Vagina (tissue), 2 donors: Measurements from ENCODE around the gene DCC. TPM values are rescaled to one million over a fixed set of nuclear protein-coding genes. Genes with fewer than 3 reads are reported as not detected.
"Not testable (repeated sequence)": the region's sequence is repeated elsewhere in the genome, so short reads cannot be mapped to it uniquely, and the experiment has no call there.

Source experiments
- DNase-seq, 2 donors: peaks; one replicate each; pipeline ENCODE4 v3.0.0-alpha.2; 2017; ENCODE audit errors: extremely low spot score in 2 of 2
- H3K27ac ChIP-seq: fragments of 200-600 bp; sonication (generic); one replicate; pipeline ENCODE4 v1.5.1; 2019
- H3K27me3 ChIP-seq: fragments of 200-600 bp; sonication (generic); one replicate; pipeline ENCODE4 v1.5.1; 2019
- H3K36me3 ChIP-seq, 2 donors: fragments of 200-600 bp; sonication (generic); one replicate each; pipeline ENCODE4 v1.5.1; 2017 to 2019
- H3K4me1 ChIP-seq: fragments of 200-600 bp; sonication (generic); one replicate; pipeline ENCODE4 v1.5.1; 2019
- H3K4me3 ChIP-seq, 2 donors: fragments of 200-600 bp; sonication (generic); 1 replicate in 1 of 2; 2 replicates in 1 of 2; pipeline ENCODE4 v1.5.1; 2016 to 2019
- H3K9me3 ChIP-seq: fragments of 200-600 bp; sonication (generic); one replicate; pipeline ENCODE4 v1.5.1; 2019
- POLR2A ChIP-seq, 2 donors: fragments of 450-650 bp; IDR thresholded peaks; one replicate each; pipeline ENCODE4 v1.6.1; 2017; ENCODE audit warnings: antibody characterized with exemption in 2 of 2, mild to moderate bottlenecking in 2 of 2, moderate library complexity in 2 of 2
- POLR2AphosphoS5 ChIP-seq, 2 donors: sonication (generic); formaldehyde crosslinking; IDR thresholded peaks; one replicate each; pipeline ENCODE4 v1.9.0; 2017; ENCODE audit warnings: antibody characterized with exemption in 2 of 2, mild to moderate bottlenecking in 2 of 2, low read depth in 1 of 2; ENCODE audit not compliant: insufficient read depth in 1 of 2
- intact Hi-C: fragments of 100-400 bp; cut with DNase I; formaldehyde crosslinking; loops from one replicate; pipeline ENCODE4 v1.15.1; 2023
- total RNA-seq: library from RNA; depleted of rRNA; stranded (reverse); fragments of >200 nt; gene quantifications from one replicate; pipeline ENCODE4 v1.2.3, GENCODE V29; 2016
- TF ChIP-seq, protein P1 (sequence below), 3 experiments: fragments of 450-650 bp in 2 of 3; fragments of 200-600 bp in 1 of 3; sonication (generic) in 1 of 3; IDR thresholded peaks; one replicate each; pipeline ENCODE4 v1.5.1; 2017 to 2019; ENCODE audit warnings: antibody characterized with exemption in 3 of 3, mild to moderate bottlenecking in 2 of 3, moderate library complexity in 2 of 3

The DCC gene
- total RNA-seq, 1 donor from 2014 or later = not detected

DNA sequence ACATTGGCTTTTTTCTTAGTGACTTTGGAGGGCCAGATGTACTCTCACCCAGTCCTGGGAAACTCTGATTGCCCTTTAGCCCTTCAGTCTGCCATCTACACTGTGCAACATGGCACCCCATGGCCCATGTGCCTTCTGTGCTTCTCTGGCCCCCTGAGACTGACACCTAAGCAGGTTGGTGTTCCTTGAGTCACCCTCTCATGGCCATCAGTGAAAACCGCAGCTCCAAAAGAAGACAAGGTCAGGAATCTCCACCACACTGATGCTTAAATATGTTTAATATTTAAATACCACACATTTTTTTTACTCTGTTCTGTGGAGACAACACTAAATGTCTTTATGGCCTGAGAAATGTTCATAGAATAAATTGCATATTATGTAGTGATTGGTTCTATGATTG lies 23.9 kb downstream of the DCC start:
- intact Hi-C loops = no loop called here
- no peaks in the 10 kb centered on the region for H3K4me1 ChIP-seq
- no peaks in the 10 kb centered on the region for H3K36me3 ChIP-seq
- TF ChIP-seq, protein P1, sequence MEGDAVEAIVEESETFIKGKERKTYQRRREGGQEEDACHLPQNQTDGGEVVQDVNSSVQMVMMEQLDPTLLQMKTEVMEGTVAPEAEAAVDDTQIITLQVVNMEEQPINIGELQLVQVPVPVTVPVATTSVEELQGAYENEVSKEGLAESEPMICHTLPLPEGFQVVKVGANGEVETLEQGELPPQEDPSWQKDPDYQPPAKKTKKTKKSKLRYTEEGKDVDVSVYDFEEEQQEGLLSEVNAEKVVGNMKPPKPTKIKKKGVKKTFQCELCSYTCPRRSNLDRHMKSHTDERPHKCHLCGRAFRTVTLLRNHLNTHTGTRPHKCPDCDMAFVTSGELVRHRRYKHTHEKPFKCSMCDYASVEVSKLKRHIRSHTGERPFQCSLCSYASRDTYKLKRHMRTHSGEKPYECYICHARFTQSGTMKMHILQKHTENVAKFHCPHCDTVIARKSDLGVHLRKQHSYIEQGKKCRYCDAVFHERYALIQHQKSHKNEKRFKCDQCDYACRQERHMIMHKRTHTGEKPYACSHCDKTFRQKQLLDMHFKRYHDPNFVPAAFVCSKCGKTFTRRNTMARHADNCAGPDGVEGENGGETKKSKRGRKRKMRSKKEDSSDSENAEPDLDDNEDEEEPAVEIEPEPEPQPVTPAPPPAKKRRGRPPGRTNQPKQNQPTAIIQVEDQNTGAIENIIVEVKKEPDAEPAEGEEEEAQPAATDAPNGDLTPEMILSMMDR (IDR thresholded peaks at IDR 0.05) = no peak
- TF ChIP-seq POLR2AphosphoS5 (IDR thresholded peaks at IDR 0.05; ENCODE audit: insufficient read depth in 1 of 2, low read depth in 1 of 2) = no peak
- no peak for TF ChIP-seq POLR2A (IDR thresholded peaks at IDR 0.05)
- no peak overlapping the region for H3K27ac ChIP-seq
- no peak overlapping the region for H3K4me3 ChIP-seq
- H3K9me3 ChIP-seq = no peaks in the 10 kb centered on the region
- no peaks in the 10 kb centered on the region for H3K27me3 ChIP-seq
- no peak for DNase-seq

DNA sequence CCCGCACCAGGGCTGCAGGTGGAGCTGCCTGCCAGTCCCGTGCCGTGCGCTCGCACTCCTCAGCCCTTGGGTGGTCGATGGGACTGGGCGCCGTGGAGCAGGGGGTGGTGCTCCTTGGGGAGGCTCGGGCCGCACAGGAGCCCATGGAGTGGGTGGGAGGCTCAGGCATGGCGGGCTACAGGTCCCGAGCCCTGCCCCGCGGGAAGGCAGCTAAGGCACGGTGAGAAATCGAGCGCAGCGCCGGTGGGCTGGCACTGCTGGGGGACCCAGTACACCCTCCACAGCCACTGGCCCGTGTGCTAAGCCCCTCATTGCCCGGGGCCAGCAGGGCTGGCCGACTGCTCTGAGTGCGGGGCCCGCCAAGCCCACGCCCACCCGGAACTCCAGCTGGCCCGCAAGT lies 26.9 kb downstream of the DCC start:
- H3K4me1 ChIP-seq, H3K4me3 ChIP-seq, intact Hi-C loops, H3K27ac ChIP-seq, H3K36me3 ChIP-seq, H3K27me3 ChIP-seq, H3K9me3 ChIP-seq, DNase-seq: not testable (repeated sequence)

DNA sequence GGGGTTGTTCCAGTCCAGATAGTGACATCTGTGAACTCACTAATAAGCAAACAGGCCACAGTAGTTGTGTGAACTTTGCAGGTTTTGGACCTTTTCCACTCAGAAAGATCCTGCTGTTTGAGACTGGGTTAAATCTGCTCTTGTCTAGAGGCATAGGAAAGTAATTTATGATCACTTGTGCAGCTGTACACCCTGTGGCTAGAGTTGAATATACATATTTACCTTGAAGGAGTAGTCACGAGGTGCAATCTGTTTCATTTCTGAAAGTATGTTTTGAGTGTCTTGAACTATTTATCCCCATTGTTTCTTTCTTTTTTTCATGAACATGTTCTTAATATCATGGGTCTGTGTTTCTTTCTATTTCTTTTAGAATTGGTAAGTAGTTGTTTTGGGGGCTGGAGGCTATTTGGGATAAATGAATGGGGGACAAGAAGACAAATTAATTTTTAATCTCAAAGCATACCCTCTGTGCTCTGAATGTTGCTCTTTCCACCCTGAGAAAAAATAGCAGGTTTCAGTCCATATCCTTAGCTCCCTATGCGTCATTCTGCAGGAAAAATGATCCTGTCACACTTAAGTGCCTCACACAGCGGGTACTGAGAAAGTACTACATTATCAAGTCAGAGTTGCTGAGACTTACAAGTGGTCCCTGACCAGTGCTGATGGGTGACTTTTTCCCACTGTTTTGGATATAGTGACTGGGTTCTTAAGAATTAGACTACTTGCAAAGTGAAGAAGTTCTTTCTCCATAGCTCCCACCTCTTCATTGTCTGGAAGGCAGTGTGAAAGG lies 28.2 kb downstream of the DCC start:
- intact Hi-C loops = no loop called here

DNA sequence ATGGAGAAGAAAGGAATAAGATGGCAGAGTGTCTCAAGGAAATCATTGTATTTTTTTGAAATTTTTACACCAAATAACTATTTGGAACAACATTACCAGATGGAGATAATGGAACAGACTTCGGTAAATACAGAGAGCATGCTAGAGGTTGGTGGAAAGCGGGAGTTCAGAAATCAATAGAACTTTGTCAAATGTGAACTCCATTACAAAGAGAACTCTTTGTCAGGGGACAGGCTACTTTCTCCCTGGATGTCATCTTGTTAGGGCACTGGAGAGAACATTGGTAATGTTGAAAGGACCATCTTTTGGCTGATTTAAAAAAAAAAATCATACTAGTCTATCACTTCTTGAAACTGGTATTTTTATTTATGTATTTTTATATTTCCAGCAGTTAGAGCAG lies 30.8 kb downstream of the DCC start:
- Histone ChIP-seq H3K27ac (no peak overlapping the region), H3K36me3 (no peaks in the 10 kb centered on the region), H3K27me3 (no peaks in the 10 kb centered on the region), H3K4me3 (no peak overlapping the region), H3K9me3 (no peaks in the 10 kb centered on the region), H3K4me1 (no peaks in the 10 kb centered on the region)
- intact Hi-C loops = no loop called here
- no peak for TF ChIP-seq POLR2AphosphoS5 (IDR thresholded peaks at IDR 0.05; ENCODE audit: insufficient read depth in 1 of 2, low read depth in 1 of 2)
- no peak for TF ChIP-seq POLR2A (IDR thresholded peaks at IDR 0.05)
- TF ChIP-seq, protein P1 (IDR thresholded peaks at IDR 0.05) = no peak
- no peak for DNase-seq

More for the DNA sequence above, 28.2 kb downstream of the DCC start:
- H3K27ac ChIP-seq = no peak overlapping the region
- no peaks in the 10 kb centered on the region for H3K27me3 ChIP-seq
- TF ChIP-seq, protein P1 (IDR thresholded peaks at IDR 0.05) = no peak
- no peaks in the 10 kb centered on the region for H3K9me3 ChIP-seq
- DNase-seq = no peak
- no peaks in the 10 kb centered on the region for H3K4me1 ChIP-seq
- H3K4me3 ChIP-seq = no peak overlapping the region
- no peaks in the 10 kb centered on the region for H3K36me3 ChIP-seq

DNA sequence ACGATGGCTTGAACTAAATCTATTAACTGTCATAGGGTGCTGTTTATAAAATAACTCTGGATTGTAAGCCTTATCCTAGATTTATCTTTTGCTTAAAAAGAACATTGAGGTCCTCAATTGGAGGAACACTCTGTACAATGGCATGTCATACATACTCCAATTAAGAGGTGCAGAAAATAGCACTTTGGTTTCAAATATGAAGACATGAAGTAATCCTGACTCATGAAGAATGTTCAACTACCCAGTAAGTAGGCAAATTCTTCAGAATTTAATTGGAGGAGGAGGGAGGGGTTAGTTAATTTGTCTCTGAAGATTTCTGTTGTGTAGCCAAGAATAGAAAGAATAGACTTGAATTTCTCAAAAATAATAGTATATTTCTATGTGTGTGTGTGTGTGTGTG lies 36.1 kb downstream of the DCC start:
- H3K9me3 ChIP-seq = no peaks in the 10 kb centered on the region
- no peaks in the 10 kb centered on the region for H3K4me1 ChIP-seq
- DNase-seq = no peak
- H3K27ac ChIP-seq = no peak overlapping the region
- intact Hi-C loops = no loop called here
- no peak overlapping the region for H3K4me3 ChIP-seq
- no peaks in the 10 kb centered on the region for H3K36me3 ChIP-seq
- H3K27me3 ChIP-seq = no peaks in the 10 kb centered on the region
- no peak for TF ChIP-seq POLR2A (IDR thresholded peaks at IDR 0.05)
- TF ChIP-seq, protein P1 (IDR thresholded peaks at IDR 0.05) = no peak
- TF ChIP-seq POLR2AphosphoS5 (IDR thresholded peaks at IDR 0.05; ENCODE audit: insufficient read depth in 1 of 2, low read depth in 1 of 2) = no peak
